Neutrophil (primary cell): ENCODE data around the gene NPHP3.

ENCODE experiments used
- H3K27ac ChIP-seq: fragments of 200-600 bp; sonication (generic); 2 replicates; pipeline ENCODE4 v1.5.1; 2016; ENCODE audit warnings: mild to moderate bottlenecking, moderate library complexity
- H3K27me3 ChIP-seq: fragments of 200-600 bp; sonication (generic); 2 replicates; pipeline ENCODE4 v1.6.0; 2016; ENCODE audit warnings: mild to moderate bottlenecking
- H3K36me3 ChIP-seq: fragments of 200-600 bp; sonication (generic); 2 replicates; pipeline ENCODE4 v1.5.1; 2017
- H3K4me1 ChIP-seq, 2 experiments: fragments of 200-600 bp in 1 of 2; sonication (generic) in 1 of 2; 1 replicate in 1 of 2; 2 replicates in 1 of 2; pipeline versions ENCODE4 v1.5.1 to v1.6.1; 2013 to 2016; ENCODE audit warnings: low read depth in 1 of 2, low read length in 1 of 2, mild to moderate bottlenecking in 1 of 2, moderate library complexity in 1 of 2; ENCODE audit not compliant: control insufficient read depth in 1 of 2, insufficient read depth in 1 of 2
- H3K4me3 ChIP-seq, 2 experiments: fragments of 200-600 bp in 1 of 2; sonication (generic) in 1 of 2; 1 replicate in 1 of 2; 2 replicates in 1 of 2; pipeline ENCODE4 v1.5.1; 2013 to 2016; ENCODE audit warnings: low read depth in 1 of 2, low read length in 1 of 2, mild to moderate bottlenecking in 1 of 2, moderate library complexity in 1 of 2
- H3K9me3 ChIP-seq: fragments of 200-600 bp; sonication (generic); 2 replicates; pipeline ENCODE4 v1.5.1; 2016
- TF ChIP-seq, protein P1 (sequence below): fragments of 200-600 bp; sonication (generic); IDR thresholded peaks from 2 replicates; pipeline ENCODE4 v1.5.1; 2016; ENCODE audit warnings: antibody characterized with exemption

NPHP3 gene

DNA sequence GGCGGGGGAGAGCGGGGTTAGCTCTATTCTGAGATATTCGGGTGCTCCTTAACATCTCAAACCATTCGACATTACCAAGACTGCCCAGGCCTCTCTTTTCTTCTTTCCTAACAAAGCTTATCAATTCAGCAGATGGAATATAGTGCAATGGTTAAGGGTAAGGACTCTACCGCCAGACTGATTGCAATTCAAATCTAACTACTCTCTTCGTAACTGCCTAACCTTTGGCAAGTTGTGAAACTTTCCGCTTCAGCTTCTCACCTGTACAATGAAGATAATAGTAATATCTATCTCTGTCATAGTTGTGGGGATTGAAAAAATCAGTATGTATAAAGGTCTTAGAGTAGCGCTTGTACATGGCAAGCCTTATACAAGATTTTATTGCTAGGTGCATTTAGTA is 61.1 kb downstream of the NPHP3 start:
- Histone ChIP-seq H3K27ac (no peak overlapping the region), H3K9me3 (no peaks in the 10 kb centered on the region), H3K27me3 (no peaks in the 10 kb centered on the region), H3K36me3 (no peaks in the 10 kb centered on the region), H3K4me3 (peak overlapping the region; percentile 80), H3K4me1 (peaks cover 26 to 30% of the 10 kb centered on the region in 2 experiments)
- TF ChIP-seq, protein P1, sequence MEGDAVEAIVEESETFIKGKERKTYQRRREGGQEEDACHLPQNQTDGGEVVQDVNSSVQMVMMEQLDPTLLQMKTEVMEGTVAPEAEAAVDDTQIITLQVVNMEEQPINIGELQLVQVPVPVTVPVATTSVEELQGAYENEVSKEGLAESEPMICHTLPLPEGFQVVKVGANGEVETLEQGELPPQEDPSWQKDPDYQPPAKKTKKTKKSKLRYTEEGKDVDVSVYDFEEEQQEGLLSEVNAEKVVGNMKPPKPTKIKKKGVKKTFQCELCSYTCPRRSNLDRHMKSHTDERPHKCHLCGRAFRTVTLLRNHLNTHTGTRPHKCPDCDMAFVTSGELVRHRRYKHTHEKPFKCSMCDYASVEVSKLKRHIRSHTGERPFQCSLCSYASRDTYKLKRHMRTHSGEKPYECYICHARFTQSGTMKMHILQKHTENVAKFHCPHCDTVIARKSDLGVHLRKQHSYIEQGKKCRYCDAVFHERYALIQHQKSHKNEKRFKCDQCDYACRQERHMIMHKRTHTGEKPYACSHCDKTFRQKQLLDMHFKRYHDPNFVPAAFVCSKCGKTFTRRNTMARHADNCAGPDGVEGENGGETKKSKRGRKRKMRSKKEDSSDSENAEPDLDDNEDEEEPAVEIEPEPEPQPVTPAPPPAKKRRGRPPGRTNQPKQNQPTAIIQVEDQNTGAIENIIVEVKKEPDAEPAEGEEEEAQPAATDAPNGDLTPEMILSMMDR, result no peak

DNA sequence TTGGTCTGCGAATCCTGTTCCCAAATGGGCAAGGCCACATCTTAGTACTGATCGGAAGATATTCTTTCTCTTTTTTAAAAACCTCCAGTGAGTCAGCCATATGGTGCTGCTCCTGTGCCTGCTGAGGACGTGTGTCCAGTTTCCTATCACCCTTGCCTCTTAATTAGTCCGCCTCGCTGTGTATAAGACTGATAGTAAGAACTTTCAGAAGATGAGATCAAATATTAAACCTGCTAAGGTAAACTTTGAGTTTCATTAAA is 61.5 kb downstream of the NPHP3 start:
- Histone ChIP-seq H3K4me1 (peaks cover 26 to 30% of the 10 kb centered on the region in 2 experiments), H3K36me3 (no peaks in the 10 kb centered on the region), H3K27ac (peak overlapping the region; percentile 82), H3K27me3 (no peaks in the 10 kb centered on the region), H3K9me3 (no peaks in the 10 kb centered on the region), H3K4me3 (peak overlapping the region; percentile 80)
- TF ChIP-seq, protein P1, result no peak

DNA sequence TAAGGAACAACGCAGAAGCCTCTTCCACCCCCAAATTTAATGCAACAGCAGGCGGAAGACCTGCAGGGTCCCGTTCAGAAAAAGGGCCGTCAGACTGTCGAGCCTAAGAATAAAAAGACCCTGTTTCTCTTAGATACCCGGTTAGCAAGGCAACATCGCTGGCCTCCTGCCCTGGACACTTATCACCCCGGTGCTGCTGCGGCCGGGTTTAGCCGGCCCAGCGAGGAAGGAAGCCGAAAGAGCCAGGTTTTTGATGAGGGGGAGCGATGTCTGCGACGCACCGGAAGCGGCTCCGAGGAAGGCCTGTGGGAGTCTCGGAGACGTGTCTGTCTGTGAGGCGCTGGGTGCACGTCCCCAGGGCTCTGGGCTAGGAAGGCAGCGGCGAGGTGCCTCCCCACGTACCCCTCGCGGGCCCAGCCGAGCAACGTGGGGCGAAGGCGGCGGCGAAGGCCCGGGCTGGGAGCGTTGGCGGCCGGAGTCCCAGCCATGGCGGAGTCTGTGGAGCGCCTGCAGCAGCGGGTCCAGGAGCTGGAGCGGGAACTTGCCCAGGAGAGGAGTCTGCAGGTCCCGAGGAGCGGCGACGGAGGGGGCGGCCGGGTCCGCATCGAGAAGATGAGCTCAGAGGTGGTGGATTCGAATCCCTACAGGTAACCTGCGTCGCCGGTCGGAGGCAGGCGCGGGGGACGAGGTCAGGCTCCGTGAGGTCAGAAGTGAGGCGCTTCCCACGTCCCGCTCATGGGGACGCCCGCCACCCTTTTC is 62.0 kb downstream of the NPHP3 start, which contains the start of gene UBA5:
UBA5 (plus strand) TSS at position 278 of the 759 bp plus-strand sequence; CDS start at position 487, 209 bp downstream.
- Histone ChIP-seq H3K27ac (peak within 1 kb of the TSS; percentile 82), H3K4me1 (peaks cover 26 to 30% of the 10 kb centered on the region in 2 experiments), H3K4me3 (peak within 1 kb of the TSS; percentile 80), H3K36me3 (no peaks in the 10 kb centered on the region), H3K27me3 (no peaks in the 10 kb centered on the region), H3K9me3 (no peaks in the 10 kb centered on the region)
- TF ChIP-seq, protein P1, result no peak

DNA sequence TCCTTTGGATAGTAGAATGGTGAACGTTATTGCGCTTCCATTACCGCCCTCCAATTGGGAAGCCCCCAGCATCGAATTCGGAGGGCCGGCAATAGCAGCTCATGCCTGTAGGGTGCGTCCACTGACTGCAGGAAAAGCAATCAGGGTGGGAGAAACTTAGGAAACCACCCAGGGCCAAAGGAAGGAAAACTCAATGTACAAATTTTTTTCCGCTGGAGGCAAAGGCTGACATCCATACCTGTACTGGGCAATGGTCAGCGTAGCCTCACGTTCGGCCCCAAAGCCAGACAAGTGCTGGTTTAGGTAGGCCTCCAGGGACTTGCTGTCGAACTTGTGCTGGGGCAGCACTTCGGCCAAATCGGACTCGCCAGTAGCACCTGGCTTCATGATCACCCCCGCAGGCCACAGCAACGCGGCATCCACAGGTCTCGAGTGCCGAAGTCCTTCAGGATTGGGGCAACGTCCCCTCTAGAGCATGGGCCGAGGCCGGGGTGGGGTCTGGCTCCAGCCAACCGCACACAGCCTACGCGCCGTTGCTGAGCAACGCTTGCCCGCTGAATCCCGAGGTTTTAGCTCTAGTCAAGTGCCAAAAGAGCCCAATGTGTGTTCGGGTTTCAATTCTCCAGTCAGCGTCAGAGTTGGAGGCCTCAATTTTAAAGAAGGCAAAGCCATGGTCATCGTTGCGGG is 62.7 kb downstream of the NPHP3 start, which contains the start of gene ACAD11:
ACAD11 (minus strand) TSS at position 445 of the 687 bp plus-strand sequence; CDS start at position 387, 58 bp downstream.
- Histone ChIP-seq H3K27ac (peak within 1 kb of the TSS; percentile 82), H3K9me3 (no peaks in the 10 kb centered on the region), H3K27me3 (no peaks in the 10 kb centered on the region), H3K36me3 (no peaks in the 10 kb centered on the region), H3K4me1 (peaks cover 26 to 30% of the 10 kb centered on the region in 2 experiments), H3K4me3 (peak within 1 kb of the TSS; percentile 80)
- TF ChIP-seq, protein P1, result no peak

DNA sequence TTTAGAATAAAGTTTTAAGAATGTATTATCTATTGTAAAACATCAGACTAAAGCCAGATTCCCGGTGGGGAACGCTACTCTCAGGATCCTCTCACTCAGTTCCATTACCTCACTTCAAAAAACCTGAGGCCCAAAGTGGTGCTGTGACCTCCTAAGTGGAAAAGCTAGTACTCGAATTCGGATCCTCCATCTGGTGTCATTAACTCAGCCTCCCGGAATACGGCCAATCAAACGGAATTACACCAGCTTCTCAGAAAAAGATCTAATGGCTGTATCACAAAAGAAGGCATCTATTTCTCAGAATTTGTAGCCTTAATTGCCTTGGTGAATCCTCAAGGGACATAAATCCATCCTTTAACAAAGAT is 63.2 kb downstream of the NPHP3 start:
- no peaks in the 10 kb centered on the region for H3K27me3 ChIP-seq

More for the DNA sequence above, 63.2 kb downstream of the NPHP3 start:
- Histone ChIP-seq H3K36me3 (no peaks in the 10 kb centered on the region), H3K4me1 (peaks cover 26 to 30% of the 10 kb centered on the region in 2 experiments), H3K4me3 (peak overlapping the region; percentile 80), H3K27ac (peak overlapping the region; percentile 82), H3K9me3 (no peaks in the 10 kb centered on the region)
- TF ChIP-seq, protein P1, result no peak
